Choroid plexus epithelial cell (primary cell): ENCODE data around the gene RNF8.
"Not testable (repeated sequence)": the region's sequence is repeated elsewhere in the genome, so short reads cannot be mapped to it uniquely, and the experiment has no call there.

Source experiments
- DNase-seq: peaks from one replicate; pipeline ENCODE4 v3.0.0-alpha.2; 2010; ENCODE audit warnings: low read depth
- H3K4me3 ChIP-seq: 2 replicates; pipeline ENCODE4 v1.5.1; 2011; ENCODE audit warnings: low read depth, mild to moderate bottlenecking, control low read depth, low read length, moderate library complexity
- CTCF ChIP-seq: conservative IDR thresholded peaks from 2 replicates; pipeline ENCODE4 v1.5.1; 2011; ENCODE audit warnings: low read depth, mild to moderate bottlenecking, control low read depth, inconsistent platforms, low read length, moderate library complexity

Gene RNF8

GRCh38 chr6:37353761-37354525 is at the start of gene RNF8:
Gene RNF8 (plus strand): TSS chr6:37353983. CDS start chr6:37354165, 182 bp downstream.
- peak within 1 kb of the TSS; percentile 97 for H3K4me3 ChIP-seq
- TF ChIP-seq CTCF: no peak
- DNase-seq: peak; percentile 91

GRCh38 chr6:37304766-37305165 is 49.0 kb upstream of the RNF8 start:
- H3K4me3 ChIP-seq: no peak overlapping the region
- TF ChIP-seq CTCF: no peak
- no peak for DNase-seq

GRCh38 chr6:37305841-37306425 is 47.9 kb upstream of the RNF8 start:
- DNase-seq: no peak
- TF ChIP-seq CTCF: no peak
- H3K4me3 ChIP-seq: no peak overlapping the region

GRCh38 chr6:37306624-37307222 is 47.1 kb upstream of the RNF8 start:
- no peak for DNase-seq
- TF ChIP-seq CTCF: peak; percentile 19
- H3K4me3 ChIP-seq: no peak overlapping the region

GRCh38 chr6:37307484-37307883 is 46.3 kb upstream of the RNF8 start:
- not testable (repeated sequence) for DNase-seq, H3K4me3 ChIP-seq

GRCh38 chr6:37308069-37308815 is 45.5 kb upstream of the RNF8 start:
- TF ChIP-seq CTCF: no peak
- peak; percentile 33 for DNase-seq
- no peak overlapping the region for H3K4me3 ChIP-seq

GRCh38 chr6:37309046-37309445 is 44.7 kb upstream of the RNF8 start:
- DNase-seq: no peak
- no peak overlapping the region for H3K4me3 ChIP-seq
- no peak for TF ChIP-seq CTCF
